ENCODE measurements around the gene GINS2.

The GINS2 gene

DNA sequence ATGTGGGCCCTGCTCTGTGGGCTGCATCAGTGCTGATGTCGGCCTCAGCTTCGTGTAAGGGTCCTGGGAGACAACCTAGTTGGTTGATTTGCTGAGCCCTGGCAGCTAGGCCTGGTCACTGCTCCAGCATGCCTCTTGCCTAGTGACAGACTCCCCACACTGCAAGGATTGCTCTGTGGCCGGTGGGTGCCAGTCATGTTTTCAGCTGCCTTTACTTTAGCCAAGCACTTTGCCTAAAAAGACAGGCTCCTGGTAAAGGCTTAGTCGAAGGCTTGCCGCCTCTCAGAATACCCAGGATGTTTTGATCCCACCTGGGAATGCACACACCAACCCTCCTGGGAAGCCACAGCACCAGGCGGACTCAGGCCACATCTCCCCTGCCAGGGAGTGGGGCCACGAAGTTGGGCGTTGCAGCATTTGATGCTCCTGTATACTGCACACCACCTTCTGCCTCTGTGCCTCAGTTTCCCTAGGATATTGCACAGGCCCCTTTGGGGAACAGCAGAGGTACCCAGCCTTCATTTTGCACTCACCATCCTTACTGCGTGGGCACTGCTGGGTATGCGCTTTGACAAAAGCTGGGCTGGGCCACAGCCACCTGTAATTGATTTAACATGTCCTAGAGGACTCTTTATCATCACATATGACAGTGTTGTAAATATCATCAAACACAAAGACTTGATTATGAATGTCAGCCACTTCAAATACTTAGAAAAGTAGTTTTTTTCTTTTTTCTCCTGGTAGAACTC is 19.9 kb downstream of the GINS2 start:
- DNase-seq (ENCODE audit: extremely low read depth in 1 of 2, low read depth in 1 of 2) = no peak

DNA sequence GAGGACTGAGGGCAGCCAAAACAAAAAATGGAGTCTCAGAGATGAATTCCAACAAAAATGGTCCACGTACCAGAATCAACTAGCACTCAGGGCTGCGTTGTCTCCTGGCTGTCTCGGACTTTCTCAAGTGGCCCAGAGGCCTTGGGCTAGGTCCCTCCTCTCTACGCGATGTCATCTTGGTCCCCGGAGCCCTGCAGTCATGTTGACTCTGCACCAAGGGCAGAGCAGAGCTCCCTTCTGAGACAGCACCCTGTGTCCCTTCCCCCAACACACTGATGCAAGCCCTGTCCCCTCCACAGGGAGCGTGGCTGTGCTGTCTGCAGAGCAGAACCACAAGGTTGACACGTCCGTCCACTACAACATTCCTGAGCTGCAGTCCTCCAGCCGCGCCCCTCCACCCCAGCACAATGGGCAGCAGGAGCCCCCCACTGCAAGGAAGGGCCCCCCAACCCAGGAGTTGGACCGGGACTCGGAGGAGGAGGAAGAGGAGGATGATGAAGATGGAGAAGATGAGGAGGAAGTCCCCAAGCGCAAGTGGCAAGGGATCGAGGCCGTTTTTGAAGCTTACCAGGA is 20.8 kb downstream of the GINS2 start:
- no peak for DNase-seq (ENCODE audit: extremely low read depth in 1 of 2, low read depth in 1 of 2)

DNA sequence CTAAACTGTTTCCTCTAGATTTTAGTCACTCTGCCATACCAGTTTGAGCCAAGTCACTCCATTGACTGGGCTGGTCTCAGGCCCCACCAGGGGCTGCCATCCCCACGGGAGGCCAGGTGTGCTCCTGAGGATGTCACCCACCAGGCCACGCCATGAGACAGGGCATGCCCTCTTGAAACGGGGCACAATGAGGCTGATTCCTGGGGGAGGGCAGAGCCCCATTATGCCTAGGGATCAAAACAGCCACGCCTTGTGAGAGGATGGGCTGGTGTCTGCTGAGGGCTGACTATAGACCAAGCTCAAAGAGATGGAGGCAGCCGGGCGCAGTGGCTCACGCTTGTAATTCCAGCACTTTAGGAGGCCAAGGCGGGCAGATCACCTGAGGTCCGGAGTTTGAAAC is 21.5 kb downstream of the GINS2 start:
- DNase-seq (ENCODE audit: extremely low read depth in 1 of 2, low read depth in 1 of 2) = no peak

DNA sequence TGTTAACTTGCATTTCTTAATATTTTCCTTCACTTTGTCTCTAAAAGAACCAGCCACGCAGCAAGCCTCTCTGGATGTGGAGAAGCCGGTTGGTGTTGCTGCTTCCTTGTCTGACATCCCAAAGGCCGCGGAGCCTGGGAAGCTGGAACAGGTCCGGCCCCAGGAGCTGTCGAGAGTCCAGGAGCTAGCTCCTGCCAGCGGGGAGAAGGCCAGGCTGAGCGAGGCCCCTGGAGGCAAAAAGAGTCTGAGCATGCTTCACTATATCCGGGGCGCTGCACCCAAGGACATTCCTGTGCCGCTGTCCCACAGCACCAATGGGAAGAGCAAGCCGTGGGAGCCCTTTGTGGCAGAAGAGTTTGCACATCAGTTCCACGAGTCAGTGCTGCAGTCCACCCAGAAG is 22.8 kb downstream of the GINS2 start:
- no peak for DNase-seq (ENCODE audit: extremely low read depth in 1 of 2, low read depth in 1 of 2)

GRCh38 chr16:85665373-85665740 is 23.4 kb downstream of the GINS2 start:
- DNase-seq (ENCODE audit: extremely low read depth in 1 of 2, low read depth in 1 of 2) = no peak

GRCh38 chr16:85664580-85665372 is 24.0 kb downstream of the GINS2 start:
- no peak for DNase-seq (ENCODE audit: extremely low read depth in 1 of 2, low read depth in 1 of 2)

DNA sequence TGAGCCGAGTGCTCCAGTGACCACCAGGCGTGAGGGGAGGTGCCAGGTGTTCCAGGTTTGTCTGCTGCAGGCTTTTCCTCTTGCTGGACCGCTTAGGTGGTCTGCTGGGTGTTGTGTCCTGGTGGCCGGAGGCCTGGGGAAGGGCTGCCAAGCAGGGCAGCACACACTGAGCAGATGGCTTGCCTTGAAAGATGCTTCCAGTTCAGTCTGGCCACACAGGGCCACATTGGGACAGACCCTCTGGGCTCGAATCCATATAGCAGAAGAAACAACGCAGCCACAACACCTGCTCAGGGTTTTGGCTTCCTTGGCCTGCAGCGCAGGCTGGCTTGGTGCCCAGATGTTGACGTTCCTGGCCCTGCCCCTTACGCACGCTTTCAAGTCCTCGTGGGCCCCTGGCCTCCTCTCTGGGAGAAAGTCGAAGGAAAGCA is 24.8 kb downstream of the GINS2 start:
- DNase-seq (ENCODE audit: extremely low read depth in 1 of 2, low read depth in 1 of 2) = no peak

- DNase-seq (ENCODE audit: extremely low read depth in 1 of 2, low read depth in 1 of 2) = no peak
These were observed 25.6 kb downstream of the GINS2 start for GRCh38 chr16:85662976-85663830.

- no peak for DNase-seq (ENCODE audit: extremely low read depth in 1 of 2, low read depth in 1 of 2)
These were observed 26.3 kb downstream of the GINS2 start for GRCh38 chr16:85662482-85662812.

DNA sequence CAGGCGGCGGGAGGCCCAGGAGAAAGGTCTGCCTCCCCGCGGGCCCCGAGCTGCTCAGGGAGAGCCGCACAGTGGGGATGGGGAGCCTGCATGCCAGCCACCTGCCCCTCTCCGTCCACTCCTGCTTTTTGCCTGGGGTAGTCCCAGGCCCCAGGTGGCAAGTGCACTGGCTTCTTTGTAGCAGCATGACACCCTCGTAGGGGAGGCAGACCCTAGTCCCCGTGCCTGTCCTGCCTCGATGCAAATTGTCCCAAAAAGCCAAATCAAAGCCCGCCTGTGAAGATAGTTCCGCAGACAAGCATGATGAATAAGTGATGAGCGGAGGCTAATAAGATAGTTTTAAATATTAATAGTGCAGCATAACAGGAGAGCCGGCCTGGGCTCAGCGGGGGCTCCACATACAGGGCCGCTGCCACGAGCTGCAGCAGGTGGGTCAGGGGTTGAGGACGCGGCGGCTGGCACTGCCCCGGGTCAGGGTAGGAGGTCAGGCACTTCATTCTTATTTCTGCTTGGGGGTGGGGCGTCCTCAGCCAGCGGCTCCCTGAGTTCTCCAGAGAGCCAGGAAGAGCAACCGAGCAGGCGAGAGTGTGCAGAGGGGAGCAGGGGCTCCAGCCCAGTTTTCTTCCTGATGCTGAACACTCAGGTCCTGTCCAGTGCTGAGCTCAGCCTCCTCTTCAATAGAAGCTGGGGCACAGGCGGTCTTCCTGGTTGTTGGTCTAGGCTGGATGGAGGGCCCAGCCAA is 26.8 kb downstream of the GINS2 start:
- no peak for DNase-seq (ENCODE audit: extremely low read depth in 1 of 2, low read depth in 1 of 2)

DNA sequence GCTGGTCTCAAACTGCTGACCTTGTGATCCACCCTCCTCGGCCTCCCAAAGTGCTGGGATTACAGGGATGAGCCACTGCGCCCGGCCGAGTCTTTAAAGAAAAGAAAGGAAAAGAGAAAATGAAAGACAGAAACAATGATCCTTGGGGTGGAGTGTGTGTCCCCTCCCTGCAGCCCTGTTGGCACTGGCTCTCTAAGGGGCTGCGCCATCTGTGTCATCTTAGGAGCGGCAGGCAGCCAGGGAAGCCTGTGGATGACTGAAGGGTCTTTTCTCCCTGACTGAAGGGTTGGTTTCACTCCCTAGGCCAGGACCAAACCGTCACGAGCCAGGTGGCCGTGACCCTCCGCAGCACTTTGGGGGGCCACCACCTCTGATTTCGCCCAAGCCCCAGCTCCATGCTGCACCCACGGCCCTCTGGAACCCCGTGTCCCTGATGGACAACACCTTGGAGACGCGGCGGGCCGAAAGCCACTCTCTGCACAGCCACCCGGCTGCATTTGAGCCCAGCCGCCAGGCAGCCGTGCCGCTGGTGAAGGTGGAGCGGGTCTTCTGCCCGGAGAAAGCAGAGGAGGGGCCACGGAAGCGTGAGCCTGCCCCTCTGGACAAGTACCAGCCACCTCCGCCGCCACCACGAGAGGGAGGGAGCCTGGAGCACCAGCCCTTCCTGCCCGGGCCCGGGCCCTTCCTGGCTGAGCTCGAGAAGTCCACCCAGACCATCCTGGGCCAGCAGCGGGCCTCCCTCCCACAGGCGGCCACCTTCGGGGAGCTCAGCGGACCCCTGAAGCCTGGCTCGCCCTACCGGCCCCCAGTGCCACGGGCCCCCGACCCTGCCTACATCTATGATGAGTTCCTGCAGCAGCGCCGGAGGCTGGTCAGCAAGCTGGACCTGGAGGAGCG is 27.7 kb downstream of the GINS2 start:
- DNase-seq (ENCODE audit: extremely low read depth in 1 of 2, low read depth in 1 of 2) = no peak

DNA sequence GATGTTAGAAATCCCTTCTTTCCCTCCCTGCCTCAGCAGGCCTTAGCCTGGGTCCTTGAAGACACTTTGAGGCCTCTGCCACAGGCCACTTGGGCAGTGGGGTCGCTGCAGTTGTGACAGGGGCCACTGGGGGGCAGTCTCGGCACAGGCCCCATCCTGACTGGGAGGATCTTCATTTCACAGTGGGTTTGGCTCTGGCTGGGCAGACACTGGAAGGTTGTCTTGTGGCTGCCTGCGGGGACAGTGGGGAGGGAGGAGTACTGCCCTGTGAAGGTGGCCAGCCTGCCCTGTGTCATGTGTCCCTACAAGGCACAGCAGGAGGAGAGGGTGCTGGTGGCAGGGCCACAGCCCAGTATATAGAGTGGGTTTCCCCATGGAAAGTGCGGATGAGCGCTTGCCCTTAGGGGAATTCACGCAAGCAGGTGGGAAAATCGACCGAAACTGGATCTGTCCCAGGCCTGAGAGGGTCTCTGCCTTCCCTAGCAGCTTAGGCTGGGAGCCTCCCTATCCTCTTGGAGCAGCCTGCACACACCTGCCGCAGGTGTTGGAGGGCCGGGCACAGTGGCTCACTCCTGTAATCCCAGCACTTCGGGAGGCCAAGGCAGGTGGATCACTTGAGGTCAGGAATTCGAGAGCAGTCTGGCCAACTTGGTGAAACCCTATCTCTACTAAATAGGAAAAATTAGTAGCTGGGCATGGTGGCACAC is 28.8 kb downstream of the GINS2 start:
- DNase-seq (ENCODE audit: extremely low read depth in 1 of 2, low read depth in 1 of 2) = peak; percentile 45 to 46

DNA sequence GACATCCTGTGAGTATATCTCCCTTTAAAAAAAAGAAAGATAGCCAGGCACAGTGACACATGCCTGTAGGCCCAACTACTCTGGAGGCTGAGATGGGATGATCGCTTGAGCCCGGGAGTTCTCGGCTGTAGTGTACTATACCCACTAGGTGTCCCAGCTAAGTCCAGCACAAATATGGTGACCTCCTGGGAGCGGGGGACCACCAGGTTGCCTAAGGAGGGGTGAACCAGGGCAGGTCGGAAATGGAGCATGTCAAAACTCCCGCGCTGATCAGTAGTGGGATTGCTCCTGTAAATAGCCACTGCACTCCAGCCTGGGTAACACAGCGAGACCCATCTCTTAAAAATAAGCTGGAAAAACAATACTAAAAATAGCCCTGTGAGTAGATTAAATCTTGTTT is 29.4 kb downstream of the GINS2 start:
- DNase-seq (ENCODE audit: extremely low read depth in 1 of 2, low read depth in 1 of 2) = no peak

DNA sequence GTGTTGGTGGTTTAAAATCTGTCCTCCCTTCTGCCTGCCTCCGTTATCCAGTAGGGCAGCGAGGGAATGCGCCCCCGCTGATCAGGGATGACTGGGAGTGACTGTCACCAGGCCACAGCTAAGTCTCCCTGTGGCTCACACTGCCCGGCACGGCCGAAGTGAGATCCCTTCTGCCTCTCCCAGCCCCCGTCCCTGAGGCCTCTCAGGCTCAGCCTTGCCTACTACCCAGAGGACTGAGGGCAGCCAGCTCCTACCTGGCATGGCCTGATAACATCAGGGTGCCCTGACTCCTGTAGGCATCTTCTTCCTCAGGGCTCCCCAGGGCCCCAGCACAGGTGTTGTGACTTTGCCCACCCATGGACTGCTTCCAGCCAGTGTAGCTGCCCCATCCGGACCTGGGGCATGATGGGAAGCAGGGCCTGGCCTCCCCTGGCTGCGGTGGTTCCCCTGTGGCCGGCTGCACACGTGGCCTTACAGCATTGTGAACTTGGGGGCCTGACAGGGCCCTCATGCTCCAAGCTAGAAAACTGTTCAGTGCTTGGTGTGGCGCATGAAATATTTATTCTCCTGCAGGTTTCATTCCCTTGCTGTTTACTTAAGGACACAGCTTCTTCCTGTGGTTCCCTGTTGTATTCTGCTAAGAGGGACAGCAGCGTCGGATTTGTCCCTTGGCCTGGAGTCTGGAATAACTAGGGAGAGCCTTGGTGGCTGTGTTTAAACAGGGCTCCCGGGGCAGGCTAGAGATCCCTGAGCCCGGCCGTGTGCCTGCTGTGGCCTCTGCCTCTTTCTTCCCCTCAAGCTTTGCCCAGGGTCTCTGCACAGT is 30.0 kb downstream of the GINS2 start:
- DNase-seq (ENCODE audit: extremely low read depth in 1 of 2, low read depth in 1 of 2) = no peak

DNA sequence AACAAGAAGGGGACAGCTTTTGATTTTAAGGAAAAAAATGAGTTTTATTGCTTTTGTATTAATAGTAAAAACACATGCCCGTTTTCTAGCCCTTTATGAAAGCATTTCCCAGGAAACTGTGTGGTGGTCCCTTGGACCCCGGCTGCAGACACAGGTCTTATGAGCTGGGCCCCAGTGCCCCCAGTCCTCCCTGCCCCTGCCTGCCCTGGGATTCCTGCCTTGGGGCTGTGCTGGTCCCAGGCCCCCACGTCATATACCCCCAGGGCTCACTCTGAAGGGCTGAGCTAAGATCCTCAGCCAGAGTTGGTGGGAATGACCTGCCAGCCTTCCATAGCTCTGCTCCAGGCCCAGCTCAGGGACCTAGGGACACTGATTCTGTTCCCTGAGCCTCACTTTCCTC is 30.8 kb downstream of the GINS2 start:
- no peak for DNase-seq (ENCODE audit: extremely low read depth in 1 of 2, low read depth in 1 of 2)

- no peak for DNase-seq (ENCODE audit: extremely low read depth in 1 of 2, low read depth in 1 of 2)
These were observed 31.5 kb downstream of the GINS2 start for GRCh38 chr16:85657267-85657650.

GRCh38 chr16:85656351-85657266 is 32.1 kb downstream of the GINS2 start:
- no peak for DNase-seq (ENCODE audit: extremely low read depth in 1 of 2, low read depth in 1 of 2)
